Heart left ventricle (tissue), 13 donors: ENCODE data around the gene STK16.

Experiments
- POLR2A ChIP-seq, 2 donors: fragments of 450-650 bp; IDR thresholded peaks; one replicate each; pipeline ENCODE4 v1.6.1; 2017; ENCODE audit warnings: antibody characterized with exemption in 2 of 2, mild to moderate bottlenecking in 2 of 2, moderate library complexity in 2 of 2
- TF ChIP-seq, protein P1 (sequence below), 12 donors: fragments of 200-600 bp; sonication (generic) in 4 of 12; IDR thresholded peaks; one replicate each; pipeline versions ENCODE4 v1.5.0 to v1.8.0; 2018 to 2022; ENCODE audit warnings: antibody characterized with exemption in 12 of 12, mild to moderate bottlenecking in 5 of 12
- donor health status: ischemic (EF 13 %, LVEDD 7.1; RV severe dilation, severe dysfunction).
- donor health status: DM: no; HTN: yes; CAD: no.
- donor health status: DM: no; HTN: no; CAD: no.
- donor health status: ischemic (EF 25% LVEDD 6.9; RV normal size, moderate dysfunction).
- donor health status: ischemic (EF 25% LVEDD 5.7; RV mildly dilated, moderate dysfunction).
- donor health status: ischemic (EF 35%, LVEDD 5.7; RV mildly dilated, moderate dysfunction).
- donor health status: nonischemic (EF 11% LVEDD 7.7; RV severe dilation, severe dysfunction).
- donor health status: DM: yes; HTN: yes; CAD: no.
- donor health status: PGD.
- donor health status: ischemic (EF 29% LVEDD 5.4; RV normal size, mild dysfunction).
- donor health status: nonischemic (EF 23%, LVEDD 6.1; RV moderate dilation, normal function).

DNA sequence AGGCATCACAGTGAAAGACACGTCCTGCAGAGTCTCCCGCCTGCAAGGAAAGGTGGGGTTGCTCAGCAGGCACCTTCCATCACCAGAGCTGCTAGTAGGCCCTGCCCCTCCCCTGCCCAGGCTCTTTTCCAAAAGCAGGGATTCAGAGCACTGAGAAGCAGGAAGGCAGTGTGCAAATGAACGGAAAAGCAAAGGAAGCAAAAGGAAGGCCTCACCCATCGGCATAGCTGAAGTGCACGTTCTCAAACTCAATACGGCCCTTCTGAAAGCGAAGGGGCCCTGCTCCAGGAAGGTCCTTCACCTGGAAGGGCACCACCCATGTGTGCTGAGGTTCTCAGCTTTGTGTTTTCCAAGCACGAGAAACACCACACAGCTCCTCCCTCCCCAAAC lies 32.3 kb upstream of the STK16 start:
- TF ChIP-seq, protein P1, sequence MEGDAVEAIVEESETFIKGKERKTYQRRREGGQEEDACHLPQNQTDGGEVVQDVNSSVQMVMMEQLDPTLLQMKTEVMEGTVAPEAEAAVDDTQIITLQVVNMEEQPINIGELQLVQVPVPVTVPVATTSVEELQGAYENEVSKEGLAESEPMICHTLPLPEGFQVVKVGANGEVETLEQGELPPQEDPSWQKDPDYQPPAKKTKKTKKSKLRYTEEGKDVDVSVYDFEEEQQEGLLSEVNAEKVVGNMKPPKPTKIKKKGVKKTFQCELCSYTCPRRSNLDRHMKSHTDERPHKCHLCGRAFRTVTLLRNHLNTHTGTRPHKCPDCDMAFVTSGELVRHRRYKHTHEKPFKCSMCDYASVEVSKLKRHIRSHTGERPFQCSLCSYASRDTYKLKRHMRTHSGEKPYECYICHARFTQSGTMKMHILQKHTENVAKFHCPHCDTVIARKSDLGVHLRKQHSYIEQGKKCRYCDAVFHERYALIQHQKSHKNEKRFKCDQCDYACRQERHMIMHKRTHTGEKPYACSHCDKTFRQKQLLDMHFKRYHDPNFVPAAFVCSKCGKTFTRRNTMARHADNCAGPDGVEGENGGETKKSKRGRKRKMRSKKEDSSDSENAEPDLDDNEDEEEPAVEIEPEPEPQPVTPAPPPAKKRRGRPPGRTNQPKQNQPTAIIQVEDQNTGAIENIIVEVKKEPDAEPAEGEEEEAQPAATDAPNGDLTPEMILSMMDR (IDR thresholded peaks at IDR 0.05): no peak
- no peak for TF ChIP-seq POLR2A (IDR thresholded peaks at IDR 0.05)
